ENCODE results near the gene GLB1L2.

The GLB1L2 gene

DNA sequence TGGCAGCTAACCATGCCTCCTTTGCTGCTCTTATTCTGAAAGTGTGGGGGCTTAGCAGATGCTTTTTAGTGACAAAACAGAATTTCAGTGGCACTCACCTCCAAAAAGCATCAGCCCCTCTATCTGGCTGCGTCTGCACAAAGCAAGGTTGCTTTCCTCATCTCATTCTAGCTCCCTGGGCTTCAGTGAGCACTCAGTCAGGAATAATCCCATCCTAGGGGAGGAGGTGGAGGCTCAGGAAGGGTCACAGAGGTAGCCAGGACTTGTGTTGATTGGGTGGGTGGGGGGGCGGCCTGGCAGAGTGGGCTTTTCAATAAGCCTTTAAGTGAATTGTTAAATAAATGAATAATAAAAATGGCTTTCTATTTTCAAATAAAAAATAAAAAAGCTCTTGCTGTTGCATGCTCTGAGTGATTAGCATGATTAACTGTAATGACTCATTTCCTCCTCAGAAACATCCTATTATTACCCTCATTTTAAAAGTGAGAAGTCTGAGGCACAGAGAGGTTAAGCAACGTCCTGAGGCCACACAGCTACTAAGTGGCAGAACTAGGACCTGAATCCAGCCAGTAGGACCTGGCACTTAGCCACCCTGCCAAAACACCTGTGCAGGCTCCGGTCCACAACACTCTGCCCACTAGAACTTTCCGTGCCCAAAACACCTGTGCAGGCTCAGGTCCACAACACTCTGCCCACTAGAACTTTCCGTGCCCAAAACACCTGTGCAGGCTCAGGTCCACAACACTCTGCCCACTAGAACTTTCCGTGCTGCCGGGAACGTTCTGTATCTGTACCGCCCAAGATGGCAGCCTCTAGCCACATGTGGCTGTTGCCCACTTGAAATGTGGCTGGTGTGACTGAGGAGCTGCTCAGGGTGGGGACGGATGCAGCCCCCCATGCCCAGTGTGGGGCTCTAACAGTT, 74.7 kb downstream of the GLB1L2 start:
- no peak for DNase-seq (ENCODE audit: low read depth)

GRCh38 chr11:134407321-134407828, 75.6 kb downstream of the GLB1L2 start:
- no peak for DNase-seq (ENCODE audit: low read depth)

GRCh38 chr11:134407923-134408322, 76.1 kb downstream of the GLB1L2 start:
- no peak for DNase-seq (ENCODE audit: low read depth)

DNA sequence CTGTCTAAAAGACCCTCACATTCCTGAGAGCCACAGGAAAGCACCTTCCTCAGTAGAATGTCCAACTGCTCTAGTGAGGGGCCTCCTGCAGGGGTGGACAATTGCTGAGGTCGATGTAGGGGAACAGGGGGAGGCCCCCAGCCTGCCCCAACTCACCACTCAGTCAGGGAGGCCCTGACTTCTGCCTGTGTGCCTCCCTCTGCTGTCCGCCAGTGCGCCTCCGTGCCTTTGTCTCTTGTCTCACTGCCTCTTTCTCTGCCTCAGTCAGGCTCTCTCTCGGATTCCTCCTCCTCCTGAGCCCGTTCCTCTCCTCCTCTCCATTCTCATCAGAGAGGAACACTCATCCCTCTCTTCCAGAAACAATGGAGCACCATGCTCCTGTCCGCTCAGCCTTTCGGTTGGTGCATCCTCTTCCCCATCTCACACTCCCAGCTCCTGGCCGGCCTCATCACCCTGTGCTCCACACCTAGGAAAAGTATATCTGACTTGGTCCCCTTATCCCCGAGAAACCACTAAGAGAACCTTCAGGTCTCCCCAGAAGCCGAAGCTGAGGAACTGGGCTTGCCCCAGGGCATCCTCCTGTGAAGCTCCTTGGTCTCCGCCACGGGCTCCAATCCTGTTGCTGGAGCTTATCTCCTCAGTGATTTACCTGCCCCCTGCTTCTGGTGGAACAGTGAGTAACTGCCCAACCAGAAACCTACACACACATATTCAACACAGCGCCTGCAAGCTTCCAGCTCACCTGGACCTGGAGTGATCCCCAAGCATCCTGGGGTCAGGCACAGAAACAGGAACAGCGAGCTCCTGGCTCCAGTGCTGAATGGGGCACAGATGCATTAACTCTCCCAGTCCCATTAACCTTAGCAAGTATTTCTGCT, 78.0 kb downstream of the GLB1L2 start:
- no peak for DNase-seq (ENCODE audit: low read depth)

GRCh38 chr11:134410766-134411165, 79.0 kb downstream of the GLB1L2 start:
- DNase-seq (ENCODE audit: low read depth) = no peak

GRCh38 chr11:134412203-134413042, 80.6 kb downstream of the GLB1L2 start, which contains the start of gene B3GAT1:
B3GAT1 (minus strand) TSS chr11:134412242; CDS start chr11:134387659, 24,583 bp downstream.
- no peak for DNase-seq (ENCODE audit: low read depth)

DNA sequence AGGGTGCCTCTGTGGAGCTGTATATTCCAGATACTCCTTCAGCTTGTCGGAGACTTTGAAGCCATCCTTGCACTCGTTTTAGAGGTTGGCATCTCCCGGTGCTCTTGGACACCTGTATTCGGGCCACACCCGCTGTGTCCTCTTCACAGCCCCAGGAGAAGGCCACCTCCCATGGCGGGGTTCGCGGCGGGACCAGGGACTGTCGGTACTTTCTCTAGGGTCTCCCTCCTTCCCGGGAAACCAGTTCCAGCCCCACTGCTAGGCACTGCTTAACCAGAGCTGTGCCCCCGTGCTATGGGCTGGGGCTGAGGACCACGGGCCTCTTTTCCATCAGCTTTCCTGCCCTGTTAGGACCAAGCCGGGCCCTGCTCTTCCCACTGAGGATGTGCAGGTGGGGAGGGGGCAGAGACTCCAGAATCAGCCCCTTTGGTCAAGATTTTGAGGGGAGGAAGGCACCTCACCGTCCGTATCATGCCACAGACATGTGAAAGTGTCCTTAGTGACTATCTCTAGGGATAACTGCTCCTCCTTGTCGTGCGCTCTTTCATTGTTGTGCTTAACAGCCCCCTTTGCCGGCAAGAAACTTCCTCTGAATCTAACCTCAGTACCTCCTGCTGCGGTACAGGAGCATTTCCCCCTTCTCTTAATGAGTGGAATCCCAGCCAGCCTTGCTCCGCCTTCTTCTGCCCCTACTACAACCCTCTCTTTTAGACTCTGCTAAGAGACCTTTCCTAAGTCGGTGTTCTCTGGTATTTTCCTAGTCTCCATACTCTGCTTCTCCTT, 81.4 kb downstream of the GLB1L2 start:
- no peak for DNase-seq (ENCODE audit: low read depth)

DNA sequence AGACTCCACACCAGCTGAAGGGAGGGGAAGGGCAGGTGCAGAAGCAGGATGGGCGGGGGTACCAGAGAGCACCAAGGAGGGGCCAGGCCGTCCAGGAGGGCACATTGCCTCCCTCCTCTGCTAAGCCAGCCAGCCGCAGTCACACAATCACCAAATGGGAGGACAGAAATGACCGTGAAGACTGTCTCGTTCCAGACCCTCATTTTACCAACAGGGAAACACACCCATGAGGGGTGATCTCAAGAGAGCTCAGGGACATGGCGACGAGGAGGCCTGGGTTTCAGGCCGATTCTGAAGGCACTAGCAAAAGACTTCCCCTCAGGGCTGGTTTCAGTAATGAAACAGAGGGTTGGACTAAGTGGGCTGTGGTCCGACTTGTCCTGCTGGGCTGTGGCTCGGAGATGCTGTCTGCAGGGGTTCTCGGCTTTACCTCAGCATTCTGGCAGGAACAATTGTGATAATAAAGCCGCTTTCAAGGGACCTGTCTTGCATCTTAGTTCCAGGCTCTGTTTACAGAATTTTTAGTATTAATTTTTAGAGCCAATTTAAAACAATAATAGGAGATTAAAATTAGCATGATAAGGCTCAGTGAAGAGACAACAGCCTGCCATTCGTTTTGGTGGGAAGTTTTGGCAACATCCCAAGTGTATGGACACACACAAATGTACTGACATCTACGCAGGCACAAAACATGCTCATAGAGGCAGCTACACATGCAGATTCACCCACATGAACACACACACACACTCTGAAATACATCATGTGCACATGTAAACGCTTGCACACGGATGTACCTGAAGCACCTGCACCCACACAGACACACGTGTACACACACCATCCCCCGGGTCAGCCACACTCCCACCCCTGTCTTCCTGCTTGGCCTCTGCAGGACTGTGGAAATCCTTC, 82.3 kb downstream of the GLB1L2 start:
- no peak for DNase-seq (ENCODE audit: low read depth)

- DNase-seq (ENCODE audit: low read depth) = no peak
Observed at GRCh38 chr11:134414766-134415765, 83.3 kb downstream of the GLB1L2 start.

DNA sequence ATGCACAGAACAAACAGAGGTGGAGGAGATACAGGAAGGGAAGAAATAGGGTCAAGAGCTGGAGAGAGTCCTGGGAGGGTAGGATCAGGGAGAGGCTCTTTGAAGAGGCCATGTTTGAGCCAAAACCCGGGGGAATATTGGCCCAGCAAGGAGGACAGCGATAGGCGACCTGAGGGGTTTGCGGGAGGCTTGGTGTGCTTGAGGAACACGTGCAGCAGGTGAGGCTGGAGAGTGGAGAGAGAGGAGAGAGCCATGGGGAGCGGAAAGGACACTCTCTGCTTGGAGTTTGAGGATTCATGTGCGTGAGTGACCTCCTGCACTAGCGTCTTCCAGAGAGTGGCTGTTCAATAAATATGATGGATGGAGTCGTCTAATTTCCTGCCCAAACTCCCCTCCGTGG, 84.9 kb downstream of the GLB1L2 start:
- no peak for DNase-seq (ENCODE audit: low read depth)

- no peak for DNase-seq (ENCODE audit: low read depth)
Observed at GRCh38 chr11:134417871-134418840, 86.4 kb downstream of the GLB1L2 start.

DNA sequence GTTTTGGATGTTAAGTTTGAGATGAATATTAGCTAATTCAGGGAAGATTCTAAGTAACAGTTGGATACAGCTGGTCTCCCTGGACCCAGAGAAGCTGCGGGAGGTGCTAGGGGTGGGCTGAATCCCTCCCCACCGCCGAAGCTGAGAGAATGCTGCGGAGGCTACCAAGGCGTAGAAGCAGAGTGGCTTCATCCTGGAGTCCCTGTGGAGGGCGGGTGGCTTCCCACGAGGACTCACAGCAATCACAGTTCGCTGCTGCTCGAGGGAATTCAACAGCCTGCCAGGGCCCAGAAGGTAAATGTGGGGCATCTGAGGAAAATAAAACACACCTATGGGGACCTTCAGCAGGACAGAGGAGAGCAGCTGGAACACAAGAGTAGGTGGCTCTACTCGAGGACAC, 91.3 kb downstream of the GLB1L2 start:
- no peak for DNase-seq (ENCODE audit: low read depth)

DNA sequence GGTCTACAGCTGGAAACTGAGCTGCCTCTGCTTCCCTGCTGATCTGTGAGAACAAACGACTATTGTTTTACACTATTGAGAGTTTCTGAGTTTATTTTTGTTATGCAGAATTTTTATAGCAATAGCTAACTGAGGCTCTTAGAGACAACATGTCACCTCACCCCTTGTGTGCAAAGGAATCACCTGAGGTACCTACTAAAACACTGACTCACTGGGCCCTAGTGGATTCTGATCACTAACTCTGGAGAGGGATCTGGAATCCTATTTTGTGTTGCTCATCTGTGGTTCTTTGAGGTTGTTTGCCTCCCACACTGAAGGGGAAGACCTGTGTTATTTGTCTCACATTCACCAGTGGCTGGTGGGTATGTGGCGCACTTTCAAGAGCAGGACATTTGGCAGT, 93.6 kb downstream of the GLB1L2 start:
- no peak for DNase-seq (ENCODE audit: low read depth)

Data from CMK (cell line).